GM23338 (cell line): ENCODE results near the gene ART4. TPM values are rescaled to one million over a fixed set of nuclear protein-coding genes. Genes with fewer than 3 reads are reported as not detected.

Experiments used
- ATAC-seq: fragments of 200-7000 bp; cut with Tn5 transposase; 3 replicates; pipeline ENCODE4 v1.9.1; 2020
- DNase-seq: peaks from one replicate; pipeline ENCODE4 v3.0.0-alpha.2; 2015; ENCODE audit warnings: low spot score
- H2AFZ ChIP-seq: fragments of 200-600 bp; sonication (generic); 2 replicates; pipeline ENCODE4 v1.8.0; 2016; ENCODE audit warnings: antibody characterized with exemption, mild to moderate bottlenecking, moderate library complexity
- H3F3A ChIP-seq: fragments of 200-600 bp; sonication (generic); replicated peaks from 2 replicates; pipeline ENCODE4 v1.8.0; 2017; ENCODE audit warnings: antibody characterized with exemption, mixed run types, low read depth
- H3K27ac ChIP-seq: fragments of 200-600 bp; sonication (generic); 2 replicates; pipeline ENCODE4 v1.6.1; 2016; ENCODE audit warnings: low read depth
- H3K27me3 ChIP-seq: fragments of 200-600 bp; sonication (generic); 2 replicates; pipeline ENCODE4 v1.8.0; 2016; ENCODE audit warnings: mild to moderate bottlenecking, mixed run types, moderate library complexity; ENCODE audit not compliant: insufficient read depth
- H3K36me3 ChIP-seq: fragments of 200-600 bp; sonication (generic); 2 replicates; pipeline ENCODE4 v1.8.0; 2016; ENCODE audit warnings: mild to moderate bottlenecking; ENCODE audit not compliant: insufficient read depth
- H3K4me1 ChIP-seq: fragments of 200-600 bp; sonication (generic); 2 replicates; pipeline ENCODE4 v1.8.0; 2016; ENCODE audit warnings: mild to moderate bottlenecking, moderate library complexity; ENCODE audit not compliant: insufficient read depth
- H3K4me2 ChIP-seq: fragments of 200-600 bp; sonication (generic); 2 replicates; pipeline ENCODE4 v1.7.1; 2017; ENCODE audit warnings: mixed run types
- H3K4me3 ChIP-seq: fragments of 200-600 bp; sonication (generic); 2 replicates; pipeline ENCODE4 v1.6.1; 2016; ENCODE audit warnings: mixed run types
- H3K79me2 ChIP-seq: fragments of 200-600 bp; sonication (generic); replicated peaks from 2 replicates; pipeline ENCODE4 v1.8.0; 2017; ENCODE audit warnings: mild to moderate bottlenecking; ENCODE audit not compliant: insufficient read depth
- H3K9me2 ChIP-seq: fragments of 200-600 bp; sonication (generic); 2 replicates; pipeline ENCODE4 v1.8.0; 2017; ENCODE audit not compliant: insufficient read depth
- H4K20me1 ChIP-seq: fragments of 200-600 bp; sonication (generic); replicated peaks from 2 replicates; pipeline ENCODE4 v1.8.0; 2017; ENCODE audit warnings: mild to moderate bottlenecking; ENCODE audit not compliant: insufficient read depth
- H3K27ac Mint-ChIP-seq: 2 replicates; pipeline ENCODE4 v1.8.0; 2020; ENCODE audit warnings: inconsistent platforms, mild to moderate bottlenecking, moderate library complexity, mixed read lengths
- H3K27me3 Mint-ChIP-seq: 3 replicates; pipeline ENCODE4 v1.8.0; 2022; ENCODE audit warnings: low read depth, mild to moderate bottlenecking, moderate library complexity, mixed read lengths, inconsistent platforms; ENCODE audit not compliant: insufficient read depth, poor library complexity
- H3K36me3 Mint-ChIP-seq: 3 replicates; pipeline ENCODE4 v1.8.0; 2021; ENCODE audit warnings: low read depth, mild to moderate bottlenecking, inconsistent platforms, moderate library complexity, mixed read lengths
- H3K4me1 Mint-ChIP-seq: 3 replicates; pipeline ENCODE4 v1.8.0; 2020; ENCODE audit warnings: mild to moderate bottlenecking, inconsistent platforms, mixed read lengths
- H3K4me3 Mint-ChIP-seq: 3 replicates; pipeline ENCODE4 v1.8.0; 2021; ENCODE audit warnings: moderate library complexity, mild to moderate bottlenecking, inconsistent platforms, mixed read lengths
- H3K9me3 Mint-ChIP-seq: 3 replicates; pipeline ENCODE4 v1.8.0; 2020; ENCODE audit warnings: moderate library complexity, mild to moderate bottlenecking, inconsistent platforms, mixed read lengths
- CREB1 ChIP-seq: fragments of 250-450 bp; sonication (Bioruptor Pico); IDR thresholded peaks from 2 replicates; pipeline ENCODE4 v1.5.0; 2020; ENCODE audit warnings: low read depth, mild to moderate bottlenecking, moderate library complexity
- CTCF ChIP-seq, 2 experiments: fragments of 200-600 bp in 1 of 2; sonication (generic) in 1 of 2; conservative IDR thresholded peaks; 2 replicates each; pipeline versions ENCODE4 v1.5.1 to v1.6.1; 2016 to 2017; ENCODE audit warnings: antibody characterized with exemption in 2 of 2, low read depth in 2 of 2, mild to moderate bottlenecking in 2 of 2, moderate library complexity in 1 of 2
- ETS1 ChIP-seq: IDR thresholded peaks from 2 replicates; pipeline ENCODE4 v1.6.1; 2016; ENCODE audit warnings: antibody characterized with exemption
- EZH2 ChIP-seq: fragments of 200-600 bp; sonication (generic); IDR thresholded peaks from one replicate; pipeline ENCODE4 v1.8.0; 2017; ENCODE audit warnings: antibody characterized with exemption, mild to moderate bottlenecking, low read depth; ENCODE audit not compliant: unreplicated experiment
- EZH2phosphoT487 ChIP-seq: fragments of 200-600 bp; sonication (generic); IDR thresholded peaks from one replicate; pipeline ENCODE4 v1.8.1; 2018; ENCODE audit warnings: antibody characterized with exemption; ENCODE audit not compliant: unreplicated experiment
- JUNB ChIP-seq: IDR thresholded peaks from one replicate; pipeline ENCODE4 v1.6.1; 2016; ENCODE audit warnings: antibody characterized with exemption; ENCODE audit not compliant: unreplicated experiment
- NANOG ChIP-seq: IDR thresholded peaks from 2 replicates; pipeline ENCODE4 v1.6.1; 2016; ENCODE audit warnings: antibody characterized with exemption, borderline replicate concordance
- POLR2AphosphoS5 ChIP-seq: IDR thresholded peaks from 2 replicates; pipeline ENCODE4 v1.6.1; 2016; ENCODE audit warnings: antibody characterized with exemption, low read depth
- STAT1 ChIP-seq: IDR thresholded peaks from one replicate; pipeline ENCODE4 v1.6.1; 2016; ENCODE audit warnings: antibody characterized with exemption; ENCODE audit not compliant: unreplicated experiment
- ZNF114 ChIP-seq: fragments of 250-450 bp; sonication (Bioruptor Pico); IDR thresholded peaks from 2 replicates; pipeline ENCODE4 v1.5.0; 2020; ENCODE audit warnings: mild to moderate bottlenecking, moderate library complexity
- ZNF462 ChIP-seq: fragments of 250-450 bp; sonication (Bioruptor Pico); IDR thresholded peaks from 2 replicates; pipeline ENCODE4 v1.5.0; 2020; ENCODE audit warnings: mild to moderate bottlenecking, moderate library complexity
- polyA plus RNA-seq: library from polyadenylated mRNA; unstranded; fragments of >200 nt; fragmentation: Nextera tagmentation; extraction: Ambion mirVana; gene quantifications from 2 replicates; pipeline ENCODE4 v1.2.1, GENCODE V29; 2016
- total RNA-seq: library from RNA; depleted of rRNA; stranded (reverse); fragments of >200 nt; shearing (Covaris generic); gene quantifications from 2 replicates; pipeline ENCODE4 v1.2.3, GENCODE V29; 2014
- TF ChIP-seq, protein P1 (sequence below): IDR thresholded peaks from one replicate; pipeline ENCODE4 v1.6.1; 2018; ENCODE audit warnings: antibody characterized with exemption; ENCODE audit not compliant: unreplicated experiment

ART4 gene
- total and polyA plus RNA-seq, 2 experiments from 2014 or later: 0.08 TPM; not detected in 1

DNA sequence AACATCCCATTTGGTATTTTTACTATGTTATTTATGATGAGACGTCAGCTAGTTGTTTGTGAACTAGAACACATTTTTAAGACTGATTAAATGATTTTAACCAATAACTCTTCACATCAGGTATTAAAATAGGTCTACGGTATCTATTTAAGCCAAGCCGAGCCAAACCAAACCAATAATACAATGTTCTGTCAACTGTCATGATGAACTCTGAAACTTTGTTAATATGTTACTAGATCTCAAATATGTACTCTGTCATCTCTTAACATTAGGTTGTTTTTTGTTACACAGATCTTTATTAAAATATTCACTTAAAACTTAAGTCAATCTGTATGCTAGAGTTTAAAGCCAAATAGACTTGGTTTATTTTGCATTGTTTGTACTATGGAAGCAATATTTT is 1.0 kb downstream of the ART4 start (continued):
- no peak for TF ChIP-seq ZNF462 (CRISPR knock-in tag)
- no peak for TF ChIP-seq JUNB

- no peaks in the 10 kb centered on the region for H3F3A ChIP-seq
- no peaks in the 10 kb centered on the region for H3K9me2 ChIP-seq
- no peak overlapping the region for H3K27ac ChIP-seq
- H3K36me3 ChIP-seq: no peaks in the 10 kb centered on the region
- Mint-ChIP-seq H3K4me3 (no peak overlapping the region), H3K9me3 (peaks cover 9% of the 10 kb centered on the region; the same call in 1 of the 3 replicates), H3K27ac (no peak overlapping the region), H3K36me3 (peaks cover 2% of the 10 kb centered on the region; the same call in 1 of the 3 replicates), H3K27me3 (no peaks in the 10 kb centered on the region), H3K4me1 (peaks cover 3% of the 10 kb centered on the region; the same call in 1 of the 3 replicates)
- H2AFZ ChIP-seq: peak overlapping the region; percentile 8; the same call in 1 of the 2 replicates
- no peaks in the 10 kb centered on the region for H4K20me1 ChIP-seq
- no peak overlapping the region for H3K4me2 ChIP-seq
- no peaks in the 10 kb centered on the region for H3K27me3 ChIP-seq
- ATAC-seq: no peak
- peak; percentile 35 for DNase-seq
- H3K4me3 ChIP-seq: no peak overlapping the region
- no peaks in the 10 kb centered on the region for H3K4me1 ChIP-seq
- H3K79me2 ChIP-seq: no peaks in the 10 kb centered on the region
- TF ChIP-seq POLR2AphosphoS5 (no peak), ZNF114 (CRISPR knock-in tag) (no peak), EZH2 (no peak), CREB1 (no peak), STAT1 (no peak), EZH2phosphoT487 (no peak), NANOG (no peak), ETS1 (no peak), CTCF (conservative IDR thresholded peaks at IDR 0.05; ENCODE audit: low read depth in 2 of 2) (no peak)
- TF ChIP-seq, protein P1, sequence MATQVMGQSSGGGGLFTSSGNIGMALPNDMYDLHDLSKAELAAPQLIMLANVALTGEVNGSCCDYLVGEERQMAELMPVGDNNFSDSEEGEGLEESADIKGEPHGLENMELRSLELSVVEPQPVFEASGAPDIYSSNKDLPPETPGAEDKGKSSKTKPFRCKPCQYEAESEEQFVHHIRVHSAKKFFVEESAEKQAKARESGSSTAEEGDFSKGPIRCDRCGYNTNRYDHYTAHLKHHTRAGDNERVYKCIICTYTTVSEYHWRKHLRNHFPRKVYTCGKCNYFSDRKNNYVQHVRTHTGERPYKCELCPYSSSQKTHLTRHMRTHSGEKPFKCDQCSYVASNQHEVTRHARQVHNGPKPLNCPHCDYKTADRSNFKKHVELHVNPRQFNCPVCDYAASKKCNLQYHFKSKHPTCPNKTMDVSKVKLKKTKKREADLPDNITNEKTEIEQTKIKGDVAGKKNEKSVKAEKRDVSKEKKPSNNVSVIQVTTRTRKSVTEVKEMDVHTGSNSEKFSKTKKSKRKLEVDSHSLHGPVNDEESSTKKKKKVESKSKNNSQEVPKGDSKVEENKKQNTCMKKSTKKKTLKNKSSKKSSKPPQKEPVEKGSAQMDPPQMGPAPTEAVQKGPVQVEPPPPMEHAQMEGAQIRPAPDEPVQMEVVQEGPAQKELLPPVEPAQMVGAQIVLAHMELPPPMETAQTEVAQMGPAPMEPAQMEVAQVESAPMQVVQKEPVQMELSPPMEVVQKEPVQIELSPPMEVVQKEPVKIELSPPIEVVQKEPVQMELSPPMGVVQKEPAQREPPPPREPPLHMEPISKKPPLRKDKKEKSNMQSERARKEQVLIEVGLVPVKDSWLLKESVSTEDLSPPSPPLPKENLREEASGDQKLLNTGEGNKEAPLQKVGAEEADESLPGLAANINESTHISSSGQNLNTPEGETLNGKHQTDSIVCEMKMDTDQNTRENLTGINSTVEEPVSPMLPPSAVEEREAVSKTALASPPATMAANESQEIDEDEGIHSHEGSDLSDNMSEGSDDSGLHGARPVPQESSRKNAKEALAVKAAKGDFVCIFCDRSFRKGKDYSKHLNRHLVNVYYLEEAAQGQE: no peak
These were observed 1.6 kb downstream of the ART4 start for GRCh38 chr12:14841761-14842160.
